ENCODE measurements around the gene FHL2.
"Not testable (repeated sequence)": the region's sequence is repeated elsewhere in the genome, so short reads cannot be mapped to it uniquely, and the experiment has no call there.

Gene FHL2

DNA sequence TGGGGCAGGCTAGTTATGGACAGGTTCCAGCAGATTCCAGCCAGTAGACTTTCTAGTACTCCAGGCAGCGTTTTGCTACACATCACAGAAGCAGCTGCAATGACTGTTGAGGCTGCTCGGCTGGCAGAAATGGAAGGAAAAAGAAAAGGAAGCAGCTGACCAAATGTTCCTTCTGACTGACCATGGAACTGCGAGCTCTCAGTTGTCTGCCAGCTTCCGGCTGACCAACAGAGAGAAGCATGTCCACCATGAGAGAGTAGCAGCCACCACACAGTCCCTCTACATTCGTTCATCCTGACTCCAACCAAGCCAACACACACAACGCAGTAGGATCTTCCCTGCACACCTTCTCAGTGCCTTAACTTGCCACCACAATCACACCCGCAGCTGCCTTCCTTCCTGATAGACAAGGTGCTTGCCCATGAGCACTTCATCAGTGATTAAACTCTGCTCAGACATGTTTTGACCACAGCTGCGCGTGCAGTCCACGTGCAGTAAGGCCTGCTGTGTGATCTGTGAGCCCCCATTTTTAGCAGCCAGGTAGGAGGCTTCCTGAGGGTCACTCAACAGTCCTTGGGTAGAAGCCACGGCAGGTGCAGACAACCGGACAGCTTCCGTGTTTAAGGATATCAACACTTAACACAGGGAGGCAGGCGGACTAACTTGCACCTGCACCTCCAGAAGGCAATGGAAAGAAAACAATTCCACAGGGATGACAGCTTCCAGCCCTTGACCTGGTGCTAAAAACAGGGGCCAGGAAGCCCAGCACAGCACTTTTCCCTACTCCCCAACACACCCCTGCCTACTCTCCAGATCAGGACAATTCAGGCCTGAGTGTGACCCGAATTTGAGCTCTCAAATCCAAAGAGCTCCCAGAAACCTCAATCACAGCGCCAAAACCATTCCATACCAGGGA lies 70.3 kb downstream of the FHL2 start:
- DNase-seq (ENCODE audit: low spot score in 2 of 2) = peak; percentile 22 to 29
- no peaks in the 10 kb centered on the region for H3K9me3 ChIP-seq
- peaks cover 3% of the 10 kb centered on the region; the same call in 1 of the 2 replicates for H3K36me3 ChIP-seq (replicated peaks)
- no peaks in the 10 kb centered on the region for H3K27me3 ChIP-seq (ENCODE audit: low read depth)
- peak overlapping the region; percentile 43 for H3K4me3 ChIP-seq
- in situ Hi-C loops (cut with MboI; ENCODE audit: low sequenced_read_pairs) = loop anchor here (25.0 kb wide), 1 partner anchor 466 kb away; the partner anchor contains the start of gene POU3F3
- H3K4me1 ChIP-seq = peaks cover 20% of the 10 kb centered on the region

DNA sequence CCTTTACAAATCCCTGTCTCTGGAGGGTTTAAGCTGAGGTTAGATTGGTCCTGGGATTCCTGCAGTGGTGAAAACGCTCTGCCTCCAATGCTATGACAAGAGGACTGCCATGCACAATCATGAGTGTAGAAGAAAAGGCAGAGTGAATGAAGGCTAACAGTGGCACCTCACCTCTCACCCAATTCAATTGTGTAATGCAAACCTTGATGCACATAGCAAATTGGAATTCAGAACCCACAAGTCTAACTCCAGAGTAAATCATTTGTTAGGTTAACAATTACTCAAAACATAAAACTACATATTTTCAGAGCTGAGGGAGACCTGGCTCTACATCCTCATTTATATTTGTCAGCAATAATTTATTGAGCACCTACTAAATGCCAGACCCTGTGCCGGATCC lies 71.2 kb downstream of the FHL2 start:
- H3K27me3 ChIP-seq (ENCODE audit: low read depth) = no peaks in the 10 kb centered on the region
- DNase-seq (ENCODE audit: low spot score in 2 of 2) = no peak
- H3K4me1 ChIP-seq = peaks cover 20% of the 10 kb centered on the region
- H3K36me3 ChIP-seq (replicated peaks) = peaks cover 3% of the 10 kb centered on the region; the same call in 1 of the 2 replicates
- H3K4me3 ChIP-seq = no peak overlapping the region
- H3K9me3 ChIP-seq = no peaks in the 10 kb centered on the region
- in situ Hi-C loops (cut with MboI; ENCODE audit: low sequenced_read_pairs) = loop anchor here (25.0 kb wide), 1 partner anchor 465 kb away; the partner anchor contains the start of gene POU3F3

DNA sequence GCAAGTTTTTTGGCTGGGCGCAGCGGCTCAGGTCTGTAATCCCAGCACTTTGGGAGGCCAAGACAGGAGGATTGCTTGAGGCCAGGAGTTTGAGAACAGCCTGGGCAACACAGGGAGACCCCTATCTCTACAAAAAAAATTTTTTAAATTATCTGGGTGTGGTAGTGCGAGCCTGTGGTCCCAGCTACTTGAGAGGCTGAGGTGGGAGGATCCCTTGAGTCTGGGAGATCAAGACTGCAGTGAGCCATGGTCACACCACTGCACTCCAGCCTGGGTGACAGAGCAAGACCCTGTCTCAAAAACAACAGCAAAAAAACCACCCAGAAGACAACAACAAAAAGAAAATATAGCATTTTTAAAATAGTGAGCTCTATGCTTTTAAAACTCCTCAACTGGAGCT lies 71.6 kb downstream of the FHL2 start:
- H3K27me3 ChIP-seq (ENCODE audit: low read depth); H3K36me3 ChIP-seq (replicated peaks); H3K9me3 ChIP-seq; DNase-seq (ENCODE audit: low spot score in 2 of 2); H3K4me3 ChIP-seq: not testable (repeated sequence)
- in situ Hi-C loops (cut with MboI; ENCODE audit: low sequenced_read_pairs) = loop anchor here (25.0 kb wide), 1 partner anchor 465 kb away; the partner anchor contains the start of gene POU3F3
- H3K4me1 ChIP-seq = peaks cover 20% of the 10 kb centered on the region

DNA sequence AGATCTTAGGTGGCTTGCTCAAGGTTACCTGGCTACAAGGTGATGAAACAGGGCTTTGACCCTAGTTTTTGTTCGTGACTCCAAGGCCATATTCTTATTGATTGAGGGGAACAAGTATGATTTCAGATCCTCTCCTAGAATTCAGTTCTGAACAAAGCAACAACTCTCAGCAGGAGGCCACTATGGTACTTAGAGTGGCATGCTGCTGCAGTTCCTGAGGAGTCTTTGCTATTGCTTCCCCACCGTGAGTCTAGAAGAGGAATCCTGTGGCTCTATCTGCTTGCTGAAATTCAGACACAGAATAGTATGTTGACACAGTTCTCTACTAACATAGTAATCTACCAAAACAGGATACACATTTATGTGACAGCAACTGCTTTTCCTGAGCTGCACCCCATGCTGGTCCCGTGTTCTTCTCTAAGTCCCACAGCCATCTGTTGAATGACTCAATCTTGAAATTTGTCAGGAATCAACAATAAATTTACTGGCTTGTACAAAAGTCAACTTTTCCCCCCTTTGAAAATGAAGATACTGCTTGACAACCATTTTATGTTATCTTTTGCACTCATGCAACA lies 73.4 kb downstream of the FHL2 start:
- Histone ChIP-seq H3K27me3 (ENCODE audit: low read depth) (no peaks in the 10 kb centered on the region), H3K4me3 (no peak overlapping the region), H3K9me3 (no peaks in the 10 kb centered on the region), H3K36me3 (replicated peaks) (0 out of 2 replicates have a peak, but pooled peaks cover 3% of the 10 kb centered on the region), H3K4me1 (peaks cover 19% of the 10 kb centered on the region)
- in situ Hi-C loops (cut with MboI; ENCODE audit: low sequenced_read_pairs) = loop anchor here (25.0 kb wide), 1 partner anchor 463 kb away; the partner anchor contains the start of gene POU3F3
- DNase-seq (ENCODE audit: low spot score in 2 of 2) = no peak

DNA sequence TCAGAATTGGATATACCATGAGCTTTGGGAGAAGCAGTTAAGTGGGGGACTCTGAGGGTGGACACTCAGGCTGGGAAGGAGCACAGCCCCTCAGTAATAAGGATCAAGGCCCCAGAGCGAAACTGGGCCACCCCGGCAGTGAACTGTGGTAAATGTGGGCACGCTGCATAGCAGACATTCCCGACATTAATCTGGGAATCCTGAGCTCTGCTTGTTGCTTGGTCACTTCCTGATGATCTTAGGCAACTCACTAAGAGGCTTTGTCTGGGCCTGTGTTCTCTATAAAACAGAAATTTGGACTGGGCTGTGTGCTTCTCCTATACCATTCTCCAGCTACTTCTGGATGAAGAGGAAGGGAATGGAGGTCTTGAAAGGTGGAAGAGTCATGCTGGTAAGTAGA lies 74.1 kb downstream of the FHL2 start:
- Histone ChIP-seq H3K9me3 (no peaks in the 10 kb centered on the region), H3K36me3 (replicated peaks) (peaks cover 3% of the 10 kb centered on the region; the same call in 1 of the 2 replicates), H3K4me1 (peaks cover 20% of the 10 kb centered on the region), H3K4me3 (no peak overlapping the region), H3K27me3 (ENCODE audit: low read depth) (no peaks in the 10 kb centered on the region)
- no peak for DNase-seq (ENCODE audit: low spot score in 2 of 2)
- in situ Hi-C loops (cut with MboI; ENCODE audit: low sequenced_read_pairs) = loop anchor here (25.0 kb wide), 1 partner anchor 462 kb away; the partner anchor contains the start of gene POU3F3

DNA sequence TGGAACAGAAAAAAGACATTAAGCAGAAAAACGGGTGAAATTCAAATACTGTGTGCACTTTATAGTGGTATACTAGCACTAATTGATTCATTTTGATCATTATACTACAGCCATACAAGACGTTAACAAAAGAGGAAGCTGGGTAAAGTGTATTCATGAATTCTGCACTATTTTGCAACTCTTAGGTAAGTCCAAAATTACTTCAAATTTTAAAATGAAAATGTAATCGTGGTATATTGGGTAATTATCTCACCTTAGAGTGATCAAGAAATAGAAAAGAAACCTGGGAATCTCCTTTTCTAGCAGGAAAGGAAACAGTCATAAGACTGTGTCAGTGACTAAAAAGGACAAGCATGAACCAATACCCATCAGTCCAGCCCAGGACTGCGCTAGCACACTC lies 74.8 kb downstream of the FHL2 start:
- H3K9me3 ChIP-seq = no peaks in the 10 kb centered on the region
- H3K36me3 ChIP-seq (replicated peaks) = peaks cover 3% of the 10 kb centered on the region; the same call in 1 of the 2 replicates
- peaks cover 20% of the 10 kb centered on the region for H3K4me1 ChIP-seq
- H3K27me3 ChIP-seq (ENCODE audit: low read depth) = no peaks in the 10 kb centered on the region
- DNase-seq (ENCODE audit: low spot score in 2 of 2) = no peak
- in situ Hi-C loops (cut with MboI; ENCODE audit: low sequenced_read_pairs) = no loop called here
- H3K4me3 ChIP-seq = no peak overlapping the region

DNA sequence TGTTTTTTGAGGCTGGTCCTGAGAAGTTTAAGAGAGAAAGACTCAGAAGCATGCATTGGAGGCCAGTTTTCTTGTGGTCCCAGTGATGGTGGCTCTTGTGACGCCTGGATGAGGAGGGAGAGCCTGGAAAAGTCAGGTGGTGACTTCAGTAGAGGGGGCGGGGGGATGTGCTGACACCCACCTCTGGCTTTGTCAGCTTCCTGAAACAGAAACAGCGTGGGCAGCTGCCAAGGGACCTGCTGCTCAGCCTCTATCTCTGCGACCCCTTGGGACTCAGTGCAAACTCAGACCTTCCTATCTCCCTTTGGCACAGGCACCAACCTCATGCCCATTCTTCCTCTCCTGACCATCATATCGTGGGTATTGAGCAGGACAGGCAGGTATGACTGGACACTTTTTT lies 75.7 kb downstream of the FHL2 start:
- no peak for DNase-seq (ENCODE audit: low spot score in 2 of 2)
- Histone ChIP-seq H3K4me1 (peaks cover 15% of the 10 kb centered on the region), H3K36me3 (replicated peaks) (peaks cover 3% of the 10 kb centered on the region; the same call in 1 of the 2 replicates), H3K4me3 (no peak overlapping the region), H3K9me3 (no peaks in the 10 kb centered on the region), H3K27me3 (ENCODE audit: low read depth) (no peaks in the 10 kb centered on the region)
- in situ Hi-C loops (cut with MboI; ENCODE audit: low sequenced_read_pairs) = no loop called here

DNA sequence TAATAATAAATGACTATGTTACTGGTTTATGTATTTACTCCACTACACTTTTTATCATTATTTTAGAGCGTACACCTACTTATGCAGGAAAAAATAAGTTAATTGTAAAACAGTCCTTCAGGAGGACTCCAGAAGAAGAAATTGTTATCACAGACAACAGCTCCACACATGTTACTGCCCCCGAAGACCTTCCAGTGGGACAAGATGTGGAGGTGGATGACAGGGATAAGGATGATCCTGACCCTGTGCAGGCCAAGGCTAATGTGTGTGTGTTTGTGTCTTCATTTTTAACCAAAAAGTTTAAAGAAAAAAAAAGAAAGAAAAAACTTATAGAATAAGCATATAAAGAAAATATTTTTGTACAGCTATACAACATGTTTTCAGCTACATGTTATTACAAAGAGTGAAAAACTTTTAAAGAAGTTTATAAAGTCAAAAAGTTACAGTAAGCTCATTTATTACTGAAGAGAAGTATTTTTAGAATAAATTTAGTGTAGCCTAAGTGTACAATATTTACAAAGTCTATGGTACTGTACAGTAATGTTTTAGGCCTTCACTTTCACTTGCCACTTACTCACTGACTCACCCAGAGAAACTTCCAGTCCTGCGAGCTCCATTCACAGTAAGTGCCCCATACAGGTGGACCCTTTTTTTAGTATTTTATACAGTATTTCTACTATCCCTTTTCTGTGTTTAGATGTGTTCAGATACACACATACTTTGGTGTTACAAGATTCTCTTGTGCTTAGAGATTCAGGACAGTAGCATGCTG lies 76.8 kb downstream of the FHL2 start:
- DNase-seq (ENCODE audit: low spot score in 2 of 2) = no peak
- peaks cover 15% of the 10 kb centered on the region for H3K4me1 ChIP-seq
- in situ Hi-C loops (cut with MboI; ENCODE audit: low sequenced_read_pairs) = no loop called here
- no peak overlapping the region for H3K4me3 ChIP-seq
- no peaks in the 10 kb centered on the region for H3K27me3 ChIP-seq (ENCODE audit: low read depth)
- H3K36me3 ChIP-seq (replicated peaks) = peaks cover 3% of the 10 kb centered on the region; the same call in 1 of the 2 replicates
- no peaks in the 10 kb centered on the region for H3K9me3 ChIP-seq

DNA sequence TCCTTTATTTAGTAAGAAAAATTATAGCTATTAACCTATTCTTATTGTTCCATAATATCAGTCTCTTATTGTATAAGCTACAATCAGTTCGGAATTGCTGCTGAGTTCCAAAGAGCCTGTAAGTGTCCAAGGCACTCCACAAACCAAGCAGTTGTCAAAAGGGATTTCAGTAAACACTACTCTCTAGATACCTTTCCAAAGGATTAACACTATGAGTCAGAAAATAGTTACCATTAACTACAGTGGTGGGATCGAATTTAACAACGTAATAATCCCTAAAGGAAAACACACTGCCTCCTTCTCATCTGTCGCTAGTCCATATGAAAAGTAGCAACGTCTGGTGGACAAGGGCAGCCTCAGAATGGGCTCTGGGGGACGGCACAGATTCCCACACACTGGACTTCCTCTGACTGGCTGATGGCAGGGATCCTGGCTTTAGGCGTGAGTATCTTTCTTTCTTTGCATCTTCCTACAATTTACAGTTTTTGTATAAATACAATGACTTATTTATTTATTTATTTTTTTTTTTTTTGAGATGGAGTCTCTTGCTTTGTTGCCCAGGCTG lies 78.1 kb downstream of the FHL2 start:
- Histone ChIP-seq H3K4me3 (no peak overlapping the region), H3K9me3 (no peaks in the 10 kb centered on the region), H3K4me1 (peaks cover 15% of the 10 kb centered on the region), H3K36me3 (replicated peaks) (no peaks in the 10 kb centered on the region; the same call in 1 of the 2 replicates), H3K27me3 (ENCODE audit: low read depth) (no peaks in the 10 kb centered on the region)
- in situ Hi-C loops (cut with MboI; ENCODE audit: low sequenced_read_pairs) = no loop called here
- peak; percentile 38 to 85 for DNase-seq (ENCODE audit: low spot score in 2 of 2)

DNA sequence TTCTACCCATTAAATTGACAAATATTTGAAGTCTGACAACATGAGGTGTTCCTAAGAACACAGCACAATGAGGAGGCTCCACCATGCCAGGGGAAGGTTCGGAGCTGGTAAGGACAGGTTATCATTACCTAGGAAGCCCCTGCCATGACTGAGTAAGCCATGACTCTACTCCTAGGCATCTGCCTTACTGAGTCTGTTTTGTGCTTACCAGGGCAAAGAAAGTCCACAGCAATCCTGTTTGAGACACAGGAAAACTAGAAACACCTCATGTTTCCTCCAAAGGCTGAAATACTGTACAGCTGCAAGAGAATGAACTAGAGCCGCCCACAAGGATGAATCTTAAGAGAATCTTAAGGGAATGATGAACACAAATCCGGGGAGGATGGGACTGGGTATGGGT lies 80.9 kb downstream of the FHL2 start:
- no peaks in the 10 kb centered on the region for H3K27me3 ChIP-seq (ENCODE audit: low read depth)
- peaks cover 15% of the 10 kb centered on the region for H3K4me1 ChIP-seq
- in situ Hi-C loops (cut with MboI; ENCODE audit: low sequenced_read_pairs) = no loop called here
- H3K36me3 ChIP-seq (replicated peaks) = no peaks in the 10 kb centered on the region; the same call in 1 of the 2 replicates
- DNase-seq (ENCODE audit: low spot score in 2 of 2) = no peak
- H3K9me3 ChIP-seq = no peaks in the 10 kb centered on the region
- no peak overlapping the region for H3K4me3 ChIP-seq

DNA sequence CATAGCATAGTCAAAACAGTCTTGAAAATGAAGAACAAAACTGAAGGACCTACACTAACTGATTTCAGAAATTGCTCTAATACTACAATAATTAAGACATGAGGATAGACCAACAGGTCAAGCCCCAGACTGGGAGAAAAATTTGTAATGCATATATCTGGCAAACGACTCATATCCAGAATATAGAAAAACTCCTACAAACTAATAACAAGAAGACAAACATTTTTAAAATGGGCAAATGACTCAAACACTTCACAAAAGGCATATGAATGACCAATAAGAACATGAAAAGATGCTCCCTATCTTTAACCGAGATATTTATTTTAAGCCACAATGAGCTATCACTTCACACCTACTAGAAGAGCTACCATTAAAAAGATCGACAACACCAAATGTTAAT lies 83.5 kb downstream of the FHL2 start:
- Histone ChIP-seq H3K4me3 (no peak overlapping the region), H3K36me3 (replicated peaks) (no peaks in the 10 kb centered on the region; the same call in 1 of the 2 replicates), H3K27me3 (ENCODE audit: low read depth) (no peaks in the 10 kb centered on the region), H3K4me1 (peaks cover 6% of the 10 kb centered on the region), H3K9me3 (no peaks in the 10 kb centered on the region)
- in situ Hi-C loops (cut with MboI; ENCODE audit: low sequenced_read_pairs) = no loop called here
- no peak for DNase-seq (ENCODE audit: low spot score in 2 of 2)

DNA sequence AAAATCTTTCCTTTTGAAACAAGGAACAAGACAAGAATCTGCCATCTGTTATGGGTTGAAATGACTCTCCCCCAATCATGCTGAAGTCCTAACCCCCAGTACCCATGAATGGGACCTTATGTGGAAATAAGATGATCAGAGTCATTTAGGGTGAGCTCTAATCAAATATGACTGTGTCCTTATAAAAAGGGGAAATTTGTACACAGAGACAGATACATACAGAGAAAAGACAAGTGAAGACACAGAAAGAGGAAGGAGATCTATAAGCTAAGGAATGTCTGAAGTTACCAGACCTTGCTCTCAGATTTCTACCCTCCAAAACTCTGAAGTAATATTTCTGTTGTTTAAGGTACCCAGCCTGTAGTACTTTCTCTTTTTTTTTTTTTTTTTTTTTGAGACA lies 85.0 kb downstream of the FHL2 start:
- Histone ChIP-seq H3K4me3 (no peak overlapping the region), H3K36me3 (replicated peaks) (no peaks in the 10 kb centered on the region), H3K27me3 (ENCODE audit: low read depth) (no peaks in the 10 kb centered on the region), H3K4me1 (no peaks in the 10 kb centered on the region), H3K9me3 (no peaks in the 10 kb centered on the region)
- DNase-seq (ENCODE audit: low spot score in 2 of 2) = no peak
- in situ Hi-C loops (cut with MboI; ENCODE audit: low sequenced_read_pairs) = no loop called here
